GM23338 (cell line): ENCODE data around the gene RAB5B. TPM values are rescaled to one million over a fixed set of nuclear protein-coding genes. Genes with fewer than 3 reads are reported as not detected.

ENCODE experiments used
- ATAC-seq: fragments of 200-7000 bp; cut with Tn5 transposase; 3 replicates; pipeline ENCODE4 v1.9.1; 2020
- DNase-seq: peaks from one replicate; pipeline ENCODE4 v3.0.0-alpha.2; 2015; ENCODE audit warnings: low spot score
- H2AFZ ChIP-seq: fragments of 200-600 bp; sonication (generic); 2 replicates; pipeline ENCODE4 v1.8.0; 2016; ENCODE audit warnings: antibody characterized with exemption, mild to moderate bottlenecking, moderate library complexity
- H3F3A ChIP-seq: fragments of 200-600 bp; sonication (generic); replicated peaks from 2 replicates; pipeline ENCODE4 v1.8.0; 2017; ENCODE audit warnings: antibody characterized with exemption, mixed run types, low read depth
- H3K27ac ChIP-seq: fragments of 200-600 bp; sonication (generic); 2 replicates; pipeline ENCODE4 v1.6.1; 2016; ENCODE audit warnings: low read depth
- H3K27me3 ChIP-seq: fragments of 200-600 bp; sonication (generic); 2 replicates; pipeline ENCODE4 v1.8.0; 2016; ENCODE audit warnings: mild to moderate bottlenecking, mixed run types, moderate library complexity; ENCODE audit not compliant: insufficient read depth
- H3K36me3 ChIP-seq: fragments of 200-600 bp; sonication (generic); 2 replicates; pipeline ENCODE4 v1.8.0; 2016; ENCODE audit warnings: mild to moderate bottlenecking; ENCODE audit not compliant: insufficient read depth
- H3K4me1 ChIP-seq: fragments of 200-600 bp; sonication (generic); 2 replicates; pipeline ENCODE4 v1.8.0; 2016; ENCODE audit warnings: mild to moderate bottlenecking, moderate library complexity; ENCODE audit not compliant: insufficient read depth
- H3K4me2 ChIP-seq: fragments of 200-600 bp; sonication (generic); 2 replicates; pipeline ENCODE4 v1.7.1; 2017; ENCODE audit warnings: mixed run types
- H3K4me3 ChIP-seq: fragments of 200-600 bp; sonication (generic); 2 replicates; pipeline ENCODE4 v1.6.1; 2016; ENCODE audit warnings: mixed run types
- H3K79me2 ChIP-seq: fragments of 200-600 bp; sonication (generic); replicated peaks from 2 replicates; pipeline ENCODE4 v1.8.0; 2017; ENCODE audit warnings: mild to moderate bottlenecking; ENCODE audit not compliant: insufficient read depth
- H3K9me2 ChIP-seq: fragments of 200-600 bp; sonication (generic); 2 replicates; pipeline ENCODE4 v1.8.0; 2017; ENCODE audit not compliant: insufficient read depth
- H4K20me1 ChIP-seq: fragments of 200-600 bp; sonication (generic); replicated peaks from 2 replicates; pipeline ENCODE4 v1.8.0; 2017; ENCODE audit warnings: mild to moderate bottlenecking; ENCODE audit not compliant: insufficient read depth
- H3K27ac Mint-ChIP-seq: 2 replicates; pipeline ENCODE4 v1.8.0; 2020; ENCODE audit warnings: inconsistent platforms, mild to moderate bottlenecking, moderate library complexity, mixed read lengths
- H3K27me3 Mint-ChIP-seq: 3 replicates; pipeline ENCODE4 v1.8.0; 2022; ENCODE audit warnings: low read depth, mild to moderate bottlenecking, moderate library complexity, mixed read lengths, inconsistent platforms; ENCODE audit not compliant: insufficient read depth, poor library complexity
- H3K36me3 Mint-ChIP-seq: 3 replicates; pipeline ENCODE4 v1.8.0; 2021; ENCODE audit warnings: low read depth, mild to moderate bottlenecking, inconsistent platforms, moderate library complexity, mixed read lengths
- H3K4me1 Mint-ChIP-seq: 3 replicates; pipeline ENCODE4 v1.8.0; 2020; ENCODE audit warnings: mild to moderate bottlenecking, inconsistent platforms, mixed read lengths
- H3K4me3 Mint-ChIP-seq: 3 replicates; pipeline ENCODE4 v1.8.0; 2021; ENCODE audit warnings: moderate library complexity, mild to moderate bottlenecking, inconsistent platforms, mixed read lengths
- H3K9me3 Mint-ChIP-seq: 3 replicates; pipeline ENCODE4 v1.8.0; 2020; ENCODE audit warnings: moderate library complexity, mild to moderate bottlenecking, inconsistent platforms, mixed read lengths
- CREB1 ChIP-seq: fragments of 250-450 bp; sonication (Bioruptor Pico); IDR thresholded peaks from 2 replicates; pipeline ENCODE4 v1.5.0; 2020; ENCODE audit warnings: low read depth, mild to moderate bottlenecking, moderate library complexity
- EZH2 ChIP-seq: fragments of 200-600 bp; sonication (generic); IDR thresholded peaks from one replicate; pipeline ENCODE4 v1.8.0; 2017; ENCODE audit warnings: antibody characterized with exemption, mild to moderate bottlenecking, low read depth; ENCODE audit not compliant: unreplicated experiment
- JUNB ChIP-seq: IDR thresholded peaks from one replicate; pipeline ENCODE4 v1.6.1; 2016; ENCODE audit warnings: antibody characterized with exemption; ENCODE audit not compliant: unreplicated experiment
- NANOG ChIP-seq: IDR thresholded peaks from 2 replicates; pipeline ENCODE4 v1.6.1; 2016; ENCODE audit warnings: antibody characterized with exemption, borderline replicate concordance
- POLR2AphosphoS5 ChIP-seq: IDR thresholded peaks from 2 replicates; pipeline ENCODE4 v1.6.1; 2016; ENCODE audit warnings: antibody characterized with exemption, low read depth
- STAT1 ChIP-seq: IDR thresholded peaks from one replicate; pipeline ENCODE4 v1.6.1; 2016; ENCODE audit warnings: antibody characterized with exemption; ENCODE audit not compliant: unreplicated experiment
- ZNF331 ChIP-seq: fragments of 250-450 bp; sonication (Bioruptor Pico); IDR thresholded peaks from 2 replicates; pipeline ENCODE4 v1.5.0; 2020; ENCODE audit warnings: low read depth, mild to moderate bottlenecking, moderate library complexity
- polyA plus RNA-seq: library from polyadenylated mRNA; unstranded; fragments of >200 nt; fragmentation: Nextera tagmentation; extraction: Ambion mirVana; gene quantifications from 2 replicates; pipeline ENCODE4 v1.2.1, GENCODE V29; 2016
- total RNA-seq: library from RNA; depleted of rRNA; stranded (reverse); fragments of >200 nt; shearing (Covaris generic); gene quantifications from 2 replicates; pipeline ENCODE4 v1.2.3, GENCODE V29; 2014
- TF ChIP-seq, protein P1 (sequence below): fragments of 250-450 bp; sonication (Bioruptor Pico); IDR thresholded peaks from 2 replicates; pipeline ENCODE4 v1.5.0; 2020; ENCODE audit warnings: mild to moderate bottlenecking, moderate library complexity
- TF ChIP-seq, protein P2 (sequence below): IDR thresholded peaks from 2 replicates; pipeline ENCODE4 v1.6.1; 2016; ENCODE audit warnings: antibody characterized with exemption
- TF ChIP-seq, protein P3 (sequence below): IDR thresholded peaks from one replicate; pipeline ENCODE4 v1.6.1; 2018; ENCODE audit warnings: antibody characterized with exemption; ENCODE audit not compliant: unreplicated experiment

Gene RAB5B
- total and polyA plus RNA-seq, 2 experiments from 2014 or later, result 19.7 to 46.5 TPM

DNA sequence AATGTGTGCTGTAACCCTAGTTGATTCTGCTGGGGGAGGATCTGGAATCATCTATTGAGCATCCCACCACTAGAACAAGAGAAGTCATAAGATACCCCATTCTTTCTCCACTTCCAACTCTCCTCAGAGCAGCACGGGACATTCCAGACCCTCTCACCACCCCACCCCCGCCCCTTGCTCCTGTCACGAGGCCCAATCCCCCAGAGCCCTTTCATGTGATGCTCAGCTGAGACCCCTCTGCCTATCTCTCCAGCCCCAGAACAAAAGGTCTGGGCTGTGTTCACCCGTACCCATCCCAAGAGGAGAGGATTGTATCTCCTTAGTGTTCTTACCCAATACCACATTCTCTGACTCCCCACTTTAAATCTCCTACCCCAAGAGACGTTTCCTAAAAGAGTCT, 8.6 kb upstream of the RAB5B start:
- no peaks in the 10 kb centered on the region for H3K27me3 ChIP-seq
- H4K20me1 ChIP-seq, result 0 out of 2 replicates have a peak, but pooled peaks cover 3% of the 10 kb centered on the region
- Mint-ChIP-seq H3K36me3 (peaks cover 19% of the 10 kb centered on the region), H3K27me3 (peaks cover 4% of the 10 kb centered on the region), H3K4me1 (peaks cover 22% of the 10 kb centered on the region), H3K4me3 (peak overlapping the region; percentile 100), H3K27ac (peak overlapping the region; percentile 83), H3K9me3 (no peaks in the 10 kb centered on the region)
- peaks cover 17% of the 10 kb centered on the region; the same call in 1 of the 2 replicates for H3K4me1 ChIP-seq
- peak overlapping the region; percentile 91 for H3K4me3 ChIP-seq
- no peaks in the 10 kb centered on the region for H3K9me2 ChIP-seq
- peak overlapping the region; percentile 88 for H3K4me2 ChIP-seq
- H3K36me3 ChIP-seq, result 0 out of 2 replicates have a peak, but pooled peaks cover 9% of the 10 kb centered on the region
- TF ChIP-seq JUNB (no peak), EZH2 (no peak), POLR2AphosphoS5 (no peak), CREB1 (no peak), STAT1 (no peak), NANOG (no peak), ZNF331 (no peak)
- TF ChIP-seq, protein P1, sequence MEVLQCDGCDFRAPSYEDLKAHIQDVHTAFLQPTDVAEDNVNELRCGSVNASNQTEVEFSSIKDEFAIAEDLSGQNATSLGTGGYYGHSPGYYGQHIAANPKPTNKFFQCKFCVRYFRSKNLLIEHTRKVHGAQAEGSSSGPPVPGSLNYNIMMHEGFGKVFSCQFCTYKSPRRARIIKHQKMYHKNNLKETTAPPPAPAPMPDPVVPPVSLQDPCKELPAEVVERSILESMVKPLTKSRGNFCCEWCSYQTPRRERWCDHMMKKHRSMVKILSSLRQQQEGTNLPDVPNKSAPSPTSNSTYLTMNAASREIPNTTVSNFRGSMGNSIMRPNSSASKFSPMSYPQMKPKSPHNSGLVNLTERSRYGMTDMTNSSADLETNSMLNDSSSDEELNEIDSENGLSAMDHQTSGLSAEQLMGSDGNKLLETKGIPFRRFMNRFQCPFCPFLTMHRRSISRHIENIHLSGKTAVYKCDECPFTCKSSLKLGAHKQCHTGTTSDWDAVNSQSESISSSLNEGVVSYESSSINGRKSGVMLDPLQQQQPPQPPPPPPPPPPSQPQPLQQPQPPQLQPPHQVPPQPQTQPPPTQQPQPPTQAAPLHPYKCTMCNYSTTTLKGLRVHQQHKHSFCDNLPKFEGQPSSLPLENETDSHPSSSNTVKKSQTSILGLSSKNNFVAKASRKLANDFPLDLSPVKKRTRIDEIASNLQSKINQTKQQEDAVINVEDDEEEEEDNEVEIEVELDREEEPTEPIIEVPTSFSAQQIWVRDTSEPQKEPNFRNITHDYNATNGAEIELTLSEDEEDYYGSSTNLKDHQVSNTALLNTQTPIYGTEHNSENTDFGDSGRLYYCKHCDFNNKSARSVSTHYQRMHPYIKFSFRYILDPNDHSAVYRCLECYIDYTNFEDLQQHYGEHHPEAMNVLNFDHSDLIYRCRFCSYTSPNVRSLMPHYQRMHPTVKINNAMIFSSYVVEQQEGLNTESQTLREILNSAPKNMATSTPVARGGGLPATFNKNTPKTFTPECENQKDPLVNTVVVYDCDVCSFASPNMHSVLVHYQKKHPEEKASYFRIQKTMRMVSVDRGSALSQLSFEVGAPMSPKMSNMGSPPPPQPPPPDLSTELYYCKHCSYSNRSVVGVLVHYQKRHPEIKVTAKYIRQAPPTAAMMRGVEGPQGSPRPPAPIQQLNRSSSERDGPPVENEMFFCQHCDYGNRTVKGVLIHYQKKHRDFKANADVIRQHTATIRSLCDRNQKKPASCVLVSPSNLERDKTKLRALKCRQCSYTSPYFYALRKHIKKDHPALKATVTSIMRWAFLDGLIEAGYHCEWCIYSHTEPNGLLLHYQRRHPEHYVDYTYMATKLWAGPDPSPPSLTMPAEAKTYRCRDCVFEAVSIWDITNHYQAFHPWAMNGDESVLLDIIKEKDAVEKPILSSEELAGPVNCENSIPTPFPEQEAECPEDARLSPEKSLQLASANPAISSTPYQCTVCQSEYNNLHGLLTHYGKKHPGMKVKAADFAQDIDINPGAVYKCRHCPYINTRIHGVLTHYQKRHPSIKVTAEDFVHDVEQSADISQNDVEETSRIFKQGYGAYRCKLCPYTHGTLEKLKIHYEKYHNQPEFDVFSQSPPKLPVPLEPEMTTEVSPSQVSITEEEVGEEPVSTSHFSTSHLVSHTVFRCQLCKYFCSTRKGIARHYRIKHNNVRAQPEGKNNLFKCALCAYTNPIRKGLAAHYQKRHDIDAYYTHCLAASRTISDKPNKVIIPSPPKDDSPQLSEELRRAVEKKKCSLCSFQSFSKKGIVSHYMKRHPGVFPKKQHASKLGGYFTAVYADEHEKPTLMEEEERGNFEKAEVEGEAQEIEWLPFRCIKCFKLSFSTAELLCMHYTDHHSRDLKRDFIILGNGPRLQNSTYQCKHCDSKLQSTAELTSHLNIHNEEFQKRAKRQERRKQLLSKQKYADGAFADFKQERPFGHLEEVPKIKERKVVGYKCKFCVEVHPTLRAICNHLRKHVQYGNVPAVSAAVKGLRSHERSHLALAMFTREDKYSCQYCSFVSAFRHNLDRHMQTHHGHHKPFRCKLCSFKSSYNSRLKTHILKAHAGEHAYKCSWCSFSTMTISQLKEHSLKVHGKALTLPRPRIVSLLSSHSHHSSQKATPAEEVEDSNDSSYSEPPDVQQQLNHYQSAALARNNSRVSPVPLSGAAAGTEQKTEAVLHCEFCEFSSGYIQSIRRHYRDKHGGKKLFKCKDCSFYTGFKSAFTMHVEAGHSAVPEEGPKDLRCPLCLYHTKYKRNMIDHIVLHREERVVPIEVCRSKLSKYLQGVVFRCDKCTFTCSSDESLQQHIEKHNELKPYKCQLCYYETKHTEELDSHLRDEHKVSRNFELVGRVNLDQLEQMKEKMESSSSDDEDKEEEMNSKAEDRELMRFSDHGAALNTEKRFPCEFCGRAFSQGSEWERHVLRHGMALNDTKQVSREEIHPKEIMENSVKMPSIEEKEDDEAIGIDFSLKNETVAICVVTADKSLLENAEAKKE (CRISPR knock-in tag), result no peak
- TF ChIP-seq, protein P2, sequence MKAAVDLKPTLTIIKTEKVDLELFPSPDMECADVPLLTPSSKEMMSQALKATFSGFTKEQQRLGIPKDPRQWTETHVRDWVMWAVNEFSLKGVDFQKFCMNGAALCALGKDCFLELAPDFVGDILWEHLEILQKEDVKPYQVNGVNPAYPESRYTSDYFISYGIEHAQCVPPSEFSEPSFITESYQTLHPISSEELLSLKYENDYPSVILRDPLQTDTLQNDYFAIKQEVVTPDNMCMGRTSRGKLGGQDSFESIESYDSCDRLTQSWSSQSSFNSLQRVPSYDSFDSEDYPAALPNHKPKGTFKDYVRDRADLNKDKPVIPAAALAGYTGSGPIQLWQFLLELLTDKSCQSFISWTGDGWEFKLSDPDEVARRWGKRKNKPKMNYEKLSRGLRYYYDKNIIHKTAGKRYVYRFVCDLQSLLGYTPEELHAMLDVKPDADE, result no peak
- TF ChIP-seq, protein P3, sequence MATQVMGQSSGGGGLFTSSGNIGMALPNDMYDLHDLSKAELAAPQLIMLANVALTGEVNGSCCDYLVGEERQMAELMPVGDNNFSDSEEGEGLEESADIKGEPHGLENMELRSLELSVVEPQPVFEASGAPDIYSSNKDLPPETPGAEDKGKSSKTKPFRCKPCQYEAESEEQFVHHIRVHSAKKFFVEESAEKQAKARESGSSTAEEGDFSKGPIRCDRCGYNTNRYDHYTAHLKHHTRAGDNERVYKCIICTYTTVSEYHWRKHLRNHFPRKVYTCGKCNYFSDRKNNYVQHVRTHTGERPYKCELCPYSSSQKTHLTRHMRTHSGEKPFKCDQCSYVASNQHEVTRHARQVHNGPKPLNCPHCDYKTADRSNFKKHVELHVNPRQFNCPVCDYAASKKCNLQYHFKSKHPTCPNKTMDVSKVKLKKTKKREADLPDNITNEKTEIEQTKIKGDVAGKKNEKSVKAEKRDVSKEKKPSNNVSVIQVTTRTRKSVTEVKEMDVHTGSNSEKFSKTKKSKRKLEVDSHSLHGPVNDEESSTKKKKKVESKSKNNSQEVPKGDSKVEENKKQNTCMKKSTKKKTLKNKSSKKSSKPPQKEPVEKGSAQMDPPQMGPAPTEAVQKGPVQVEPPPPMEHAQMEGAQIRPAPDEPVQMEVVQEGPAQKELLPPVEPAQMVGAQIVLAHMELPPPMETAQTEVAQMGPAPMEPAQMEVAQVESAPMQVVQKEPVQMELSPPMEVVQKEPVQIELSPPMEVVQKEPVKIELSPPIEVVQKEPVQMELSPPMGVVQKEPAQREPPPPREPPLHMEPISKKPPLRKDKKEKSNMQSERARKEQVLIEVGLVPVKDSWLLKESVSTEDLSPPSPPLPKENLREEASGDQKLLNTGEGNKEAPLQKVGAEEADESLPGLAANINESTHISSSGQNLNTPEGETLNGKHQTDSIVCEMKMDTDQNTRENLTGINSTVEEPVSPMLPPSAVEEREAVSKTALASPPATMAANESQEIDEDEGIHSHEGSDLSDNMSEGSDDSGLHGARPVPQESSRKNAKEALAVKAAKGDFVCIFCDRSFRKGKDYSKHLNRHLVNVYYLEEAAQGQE, result no peak
- H3K79me2 ChIP-seq, result peaks cover 31% of the 10 kb centered on the region
- H2AFZ ChIP-seq, result peak overlapping the region; percentile 78
- H3K27ac ChIP-seq, result peak overlapping the region; percentile 90
- DNase-seq, result peak; percentile 63
- no peaks in the 10 kb centered on the region for H3F3A ChIP-seq
- peak; percentile 8 for ATAC-seq
